Stimulated activated naive CD4-positive, alpha-beta T cell (primary cell): ENCODE measurements around the gene ASPHD1.
"Not testable (repeated sequence)": the region's sequence is repeated elsewhere in the genome, so short reads cannot be mapped to it uniquely, and the experiment has no call there.

Experiments used
- DNase-seq, 6 experiments: peaks; one replicate each; lab custom pipeline; 2025; lab: John Stamatoyannopoulos, UW

The ASPHD1 gene

DNA sequence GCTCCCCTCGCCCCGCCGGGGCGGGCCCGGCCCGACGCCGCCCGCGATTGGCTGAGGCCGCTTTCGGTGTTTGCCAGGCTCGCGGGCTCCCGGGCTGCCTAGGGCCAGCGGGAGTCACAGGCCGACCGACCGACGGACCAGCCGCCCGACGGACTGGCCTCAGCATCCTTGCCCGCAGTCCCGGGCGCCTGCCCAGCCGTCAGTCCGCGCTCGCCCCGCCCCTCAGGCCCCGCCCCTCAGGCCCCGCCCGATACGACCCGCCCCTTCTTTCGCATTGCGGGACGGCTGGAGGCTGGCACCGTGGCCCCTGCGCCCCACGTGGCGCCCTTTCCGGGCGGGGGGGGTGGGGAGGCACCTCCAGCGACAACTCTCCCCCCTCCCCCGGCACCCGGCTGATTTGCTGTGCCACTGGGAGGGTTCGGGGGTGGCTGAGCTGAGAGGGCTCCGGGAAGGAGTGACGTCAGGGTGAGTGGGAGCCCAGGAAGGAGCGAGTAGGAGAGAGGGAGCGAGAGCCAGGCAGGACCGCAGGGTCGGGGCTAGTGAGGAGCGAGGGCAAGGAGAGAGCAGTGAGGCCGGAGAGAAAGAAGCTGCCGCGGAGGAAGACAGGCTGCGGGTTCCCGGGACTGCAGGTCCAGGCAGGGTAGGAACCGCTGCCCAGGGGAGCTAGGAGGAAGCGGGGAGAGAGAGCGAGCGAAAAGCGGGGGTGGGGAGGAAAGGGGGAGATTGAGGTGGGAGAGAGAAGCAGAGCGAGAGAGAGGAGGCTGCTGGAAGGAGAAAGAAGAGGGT lies at the start of gene ASPHD1:
Gene ASPHD1, plus strand, starts transcription at position 387 of the 786 bp plus-strand sequence. CDS start 484 bp downstream, outside the sequence.
- DNase-seq = peak; percentile 60 to 89 (median 76)

- DNase-seq = no peak
These were observed 49.3 kb upstream of the ASPHD1 start for GRCh38 chr16:29850998-29851397.

GRCh38 chr16:29852654-29853053 lies 47.6 kb upstream of the ASPHD1 start:
- no peak for DNase-seq

GRCh38 chr16:29854520-29855100 lies 45.7 kb upstream of the ASPHD1 start:
- no peak for DNase-seq

DNA sequence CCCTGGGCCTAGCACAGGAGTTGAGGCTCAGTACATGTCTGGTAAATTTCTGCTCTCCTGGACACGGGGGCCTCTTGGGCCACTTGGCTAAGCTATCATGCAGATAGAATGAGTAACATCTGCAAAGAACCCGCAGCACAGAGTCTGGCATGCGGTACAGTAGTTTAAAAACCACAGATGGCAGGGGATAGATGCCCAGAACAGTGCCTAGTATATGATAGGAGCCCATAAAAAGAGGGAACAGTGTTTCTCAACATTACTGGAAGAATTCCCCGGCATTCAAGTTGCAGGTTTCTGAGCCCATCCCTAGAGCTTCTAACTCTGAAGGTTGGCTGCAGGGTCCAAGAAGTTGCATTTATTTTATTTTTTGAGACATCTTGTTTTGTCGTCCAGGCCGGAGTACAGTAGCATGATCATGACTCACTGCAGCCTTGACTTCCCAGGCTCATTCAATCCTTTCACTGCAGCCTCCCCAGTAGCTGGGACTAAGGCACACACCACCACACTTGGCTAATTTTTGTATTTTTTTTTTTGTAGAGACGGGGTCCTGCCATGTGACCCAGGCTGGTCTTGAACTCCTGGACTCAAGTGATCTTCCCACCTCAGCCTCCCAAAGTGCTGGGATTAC lies 43.0 kb upstream of the ASPHD1 start:
- no peak for DNase-seq

DNA sequence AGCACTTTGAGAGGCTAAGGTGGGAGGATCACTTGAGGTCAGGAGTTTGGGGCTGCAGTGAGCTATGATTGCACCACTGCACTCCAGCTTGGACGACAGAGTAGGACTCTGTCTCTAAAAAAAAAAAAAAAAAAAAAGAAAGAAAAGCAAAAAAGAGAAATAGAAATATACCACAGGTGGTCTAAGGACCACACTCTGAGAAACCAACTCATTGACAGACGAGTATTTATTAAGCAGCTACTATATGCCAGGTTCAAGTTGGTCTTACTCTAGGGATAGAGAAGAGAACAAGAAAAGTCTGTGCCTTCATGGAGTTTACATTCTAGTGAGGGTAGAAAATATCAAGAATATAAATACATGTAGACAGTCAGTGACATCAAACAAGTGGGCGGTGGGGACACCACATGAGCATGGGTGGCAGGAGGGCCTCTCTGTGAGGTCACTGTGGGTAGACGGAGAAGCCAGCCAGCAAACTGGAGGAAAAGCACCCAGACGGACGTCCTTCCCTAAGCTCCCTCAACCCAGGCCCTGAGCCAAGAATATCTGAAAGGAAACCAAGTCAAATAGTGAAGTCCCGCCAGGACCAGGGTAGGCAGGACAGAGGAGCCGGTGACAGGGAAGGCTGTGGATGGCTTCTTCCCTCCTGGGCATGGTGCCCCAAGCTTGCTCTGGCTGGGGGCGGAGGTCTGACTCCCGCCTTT lies 42.0 kb upstream of the ASPHD1 start:
- DNase-seq = no peak

GRCh38 chr16:29858974-29859373 lies 41.3 kb upstream of the ASPHD1 start:
- DNase-seq = no peak

DNA sequence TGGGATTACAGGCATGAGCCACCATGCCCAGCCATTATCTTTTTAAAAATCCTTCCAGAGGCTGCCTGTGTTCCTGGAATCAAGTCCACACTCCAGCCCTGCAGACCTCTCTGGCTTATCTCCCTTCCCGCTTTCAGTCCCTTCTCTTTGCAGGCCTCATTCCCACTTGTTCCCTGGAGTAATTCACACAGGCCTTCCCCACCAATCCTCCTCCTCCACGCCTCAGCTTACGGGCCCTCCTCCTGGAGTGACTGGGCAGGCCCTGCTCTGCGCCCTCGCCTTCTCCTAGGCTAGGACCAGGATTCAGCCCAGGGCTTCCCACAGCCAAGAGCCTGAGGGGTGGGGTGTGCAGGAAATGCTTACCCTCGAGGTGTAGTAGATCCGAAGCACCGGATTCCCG lies 40.1 kb upstream of the ASPHD1 start:
- no peak for DNase-seq

GRCh38 chr16:29862383-29862883 lies 37.9 kb upstream of the ASPHD1 start:
- peak in 1 of 6 experiments; percentile 32 for DNase-seq

- peak; percentile 81 to 99 (median 92) for DNase-seq
These were observed 37.2 kb upstream of the ASPHD1 start, which contains the start of gene CDIPT for GRCh38 chr16:29862884-29863668. Gene CDIPT (minus strand): TSS chr16:29863226. CDS start chr16:29862857, 369 bp downstream.

- DNase-seq = no peak
These were observed 36.7 kb upstream of the ASPHD1 start for GRCh38 chr16:29863669-29863984.

DNA sequence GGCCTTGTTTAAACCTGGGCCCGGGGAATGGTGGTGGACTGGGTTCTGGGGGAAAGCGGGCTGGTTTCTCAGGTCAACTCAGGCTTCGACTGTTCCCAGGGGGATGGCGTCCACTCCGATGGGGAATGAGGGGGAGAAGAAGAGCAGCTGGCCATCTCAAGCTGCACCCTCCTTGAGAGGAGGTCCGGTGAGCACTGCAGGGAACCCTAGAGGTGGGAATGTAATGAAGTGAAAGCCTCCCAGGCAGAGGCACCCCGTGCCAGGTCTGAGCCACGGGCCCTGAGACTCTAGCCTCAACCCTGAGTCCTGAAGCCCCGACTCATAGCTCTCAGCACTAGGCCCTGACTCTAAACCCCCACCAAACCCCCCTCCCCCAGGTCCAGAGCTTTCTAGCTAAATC lies 36.1 kb upstream of the ASPHD1 start:
- DNase-seq = no peak

- DNase-seq = no peak
These were observed 31.8 kb upstream of the ASPHD1 start for GRCh38 chr16:29868396-29869009.

GRCh38 chr16:29869067-29869466 lies 31.2 kb upstream of the ASPHD1 start:
- DNase-seq = not testable (repeated sequence)

GRCh38 chr16:29871822-29872546 lies 28.3 kb upstream of the ASPHD1 start:
- no peak for DNase-seq

DNA sequence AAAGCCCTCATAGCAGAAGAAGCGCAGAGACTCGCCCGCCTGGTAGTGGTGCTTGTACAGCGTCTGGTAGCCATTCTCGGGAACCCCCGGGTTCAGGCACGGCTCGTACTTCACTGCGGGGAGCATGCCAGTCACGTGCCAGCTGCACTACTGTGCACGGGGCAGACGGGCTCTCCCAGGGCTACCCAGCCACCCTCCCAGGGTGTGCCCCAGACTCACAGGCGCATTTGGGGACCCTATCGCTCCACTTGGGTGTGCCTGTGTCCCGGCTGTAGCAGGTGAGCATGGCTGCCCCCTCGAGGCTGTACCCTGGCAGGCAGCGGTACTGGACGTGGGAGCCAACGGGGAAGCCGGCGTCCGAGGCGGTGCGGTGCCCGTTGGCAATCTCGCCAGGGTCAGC lies 27.0 kb upstream of the ASPHD1 start:
- DNase-seq = no peak

- no peak for DNase-seq
These were observed 25.1 kb upstream of the ASPHD1 start for GRCh38 chr16:29875206-29875605.

- DNase-seq = no peak
These were observed 24.1 kb upstream of the ASPHD1 start for GRCh38 chr16:29876217-29876593.

DNA sequence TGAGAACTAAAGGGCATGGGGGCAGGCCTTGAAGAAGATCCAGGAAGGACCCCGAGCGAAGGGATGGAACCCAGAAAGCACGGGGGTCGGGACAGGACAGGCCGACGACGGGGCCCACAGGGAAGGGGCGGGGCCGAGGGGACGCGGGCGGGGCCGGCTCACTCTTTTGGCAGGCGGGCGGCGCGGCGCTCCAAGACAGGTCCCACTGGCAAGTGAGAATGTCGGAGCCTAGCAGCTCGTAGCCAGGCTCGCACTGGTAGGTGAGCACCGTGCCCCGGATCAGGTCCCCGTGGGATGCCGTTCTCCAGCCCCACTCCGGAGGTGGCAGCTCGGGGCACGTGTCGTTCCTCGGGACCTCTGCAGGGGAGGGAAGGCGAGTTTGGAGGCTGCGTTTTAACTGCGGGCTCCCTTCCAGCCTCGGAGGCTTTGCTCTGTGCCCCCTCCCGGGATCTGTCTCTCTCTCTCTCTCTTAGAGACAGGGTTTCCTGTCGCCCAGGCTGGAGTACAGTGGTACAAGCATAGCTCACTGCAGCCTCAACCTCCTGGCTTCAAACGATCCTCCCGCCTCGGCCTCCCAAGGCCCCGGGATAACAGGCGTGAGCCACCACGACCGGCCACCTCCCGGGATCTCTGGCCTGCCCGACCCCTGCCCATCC lies 23.6 kb upstream of the ASPHD1 start:
- DNase-seq = peak in 5 of 6 experiments; percentile 8 to 25 (median 17)
